ENCODE data around the gene OR10C1.
"Not testable (repeated sequence)": the region's sequence is repeated elsewhere in the genome, so short reads cannot be mapped to it uniquely, and the experiment has no call there.

The OR10C1 gene

GRCh38 chr6:29439006-29439405, at the start of gene OR10C1:
Gene OR10C1, plus strand, starts transcription at chr6:29439306. Its CDS starts 710 bp downstream, at chr6:29440016.
- DNase-seq: no peak

- DNase-seq: no peak
Observed at GRCh38 chr6:29395331-29395730, 43.8 kb upstream of the OR10C1 start, which contains the start of gene OR12D2. Gene OR12D2, plus strand, starts transcription at chr6:29395631. Its CDS starts 1,069 bp downstream, at chr6:29396700.

GRCh38 chr6:29399525-29399924, 39.6 kb upstream of the OR10C1 start:
- no peak for DNase-seq

GRCh38 chr6:29403801-29404200, 35.3 kb upstream of the OR10C1 start:
- DNase-seq: no peak

GRCh38 chr6:29414588-29414987, 24.5 kb upstream of the OR10C1 start, which contains the start of gene OR12D1:
Gene OR12D1, plus strand, starts transcription at chr6:29414928.
- DNase-seq: no peak

GRCh38 chr6:29419516-29419915, 19.6 kb upstream of the OR10C1 start:
- DNase-seq: no peak

- no peak for DNase-seq
Observed at GRCh38 chr6:29424168-29424567, 14.9 kb upstream of the OR10C1 start.

- no peak for DNase-seq
Observed at GRCh38 chr6:29424575-29424974, 14.5 kb upstream of the OR10C1 start.

- DNase-seq: no peak
Observed at GRCh38 chr6:29425075-29425474, 14.0 kb upstream of the OR10C1 start.

- no peak for DNase-seq
Observed at GRCh38 chr6:29426654-29427053, 12.5 kb upstream of the OR10C1 start.

GRCh38 chr6:29436730-29437129, 2.4 kb upstream of the OR10C1 start:
- DNase-seq: not testable (repeated sequence)

- DNase-seq: no peak
Observed at GRCh38 chr6:29442719-29443118, 3.6 kb downstream of the OR10C1 start.

GRCh38 chr6:29444031-29444430, 4.9 kb downstream of the OR10C1 start:
- DNase-seq: not testable (repeated sequence)

- no peak for DNase-seq
Observed at GRCh38 chr6:29447670-29448069, 8.6 kb downstream of the OR10C1 start.

GRCh38 chr6:29451471-29452193, 12.5 kb downstream of the OR10C1 start:
- no peak for DNase-seq

GRCh38 chr6:29456971-29457370, 17.9 kb downstream of the OR10C1 start, which contains the start of the genes OR11A1 and OR2H1:
Gene OR11A1, minus strand, starts transcription at chr6:29457071. Its CDS starts 29,430 bp downstream, at chr6:29427641.
Gene OR2H1, plus strand, starts transcription at chr6:29457155. Its CDS starts 4,615 bp downstream, at chr6:29461770.
- DNase-seq: no peak

- DNase-seq: no peak
Observed at GRCh38 chr6:29461021-29461814, 22.1 kb downstream of the OR10C1 start.

- DNase-seq: no peak
Observed at GRCh38 chr6:29462022-29462421, 22.9 kb downstream of the OR10C1 start.

- DNase-seq: no peak
Observed at GRCh38 chr6:29465279-29465678, 26.2 kb downstream of the OR10C1 start.

GRCh38 chr6:29465801-29466200, 26.7 kb downstream of the OR10C1 start:
- no peak for DNase-seq

- DNase-seq: no peak
Observed at GRCh38 chr6:29466241-29466640, 27.1 kb downstream of the OR10C1 start.

- DNase-seq: no peak
Observed at GRCh38 chr6:29474996-29475395, 35.9 kb downstream of the OR10C1 start.

- no peak for DNase-seq
Observed at GRCh38 chr6:29477923-29478450, 38.9 kb downstream of the OR10C1 start.

GRCh38 chr6:29478740-29479139, 39.6 kb downstream of the OR10C1 start:
- DNase-seq: no peak
